Measurements from ENCODE around the gene PGAM5.

GRCh38 chr12:132731574-132731973 lies 20.9 kb downstream of the PGAM5 start:
- TF ChIP-seq, protein P1, sequence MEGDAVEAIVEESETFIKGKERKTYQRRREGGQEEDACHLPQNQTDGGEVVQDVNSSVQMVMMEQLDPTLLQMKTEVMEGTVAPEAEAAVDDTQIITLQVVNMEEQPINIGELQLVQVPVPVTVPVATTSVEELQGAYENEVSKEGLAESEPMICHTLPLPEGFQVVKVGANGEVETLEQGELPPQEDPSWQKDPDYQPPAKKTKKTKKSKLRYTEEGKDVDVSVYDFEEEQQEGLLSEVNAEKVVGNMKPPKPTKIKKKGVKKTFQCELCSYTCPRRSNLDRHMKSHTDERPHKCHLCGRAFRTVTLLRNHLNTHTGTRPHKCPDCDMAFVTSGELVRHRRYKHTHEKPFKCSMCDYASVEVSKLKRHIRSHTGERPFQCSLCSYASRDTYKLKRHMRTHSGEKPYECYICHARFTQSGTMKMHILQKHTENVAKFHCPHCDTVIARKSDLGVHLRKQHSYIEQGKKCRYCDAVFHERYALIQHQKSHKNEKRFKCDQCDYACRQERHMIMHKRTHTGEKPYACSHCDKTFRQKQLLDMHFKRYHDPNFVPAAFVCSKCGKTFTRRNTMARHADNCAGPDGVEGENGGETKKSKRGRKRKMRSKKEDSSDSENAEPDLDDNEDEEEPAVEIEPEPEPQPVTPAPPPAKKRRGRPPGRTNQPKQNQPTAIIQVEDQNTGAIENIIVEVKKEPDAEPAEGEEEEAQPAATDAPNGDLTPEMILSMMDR (IDR thresholded peaks at IDR 0.05 in 2 of 3, conservative IDR thresholded peaks at IDR 0.05 in 1 of 3; ENCODE audit: insufficient read depth in 2 of 3, low read depth in 1 of 3, low read length in 3 of 3): no peak
- TF ChIP-seq CEBPB (tag; IDR thresholded peaks at IDR 0.05): no peak
- no peak for TF ChIP-seq EZH2 (IDR thresholded peaks at IDR 0.05; ENCODE audit: borderline replicate concordance, low read depth, low read length)
- TF ChIP-seq CCAR2 (IDR thresholded peaks at IDR 0.05; ENCODE audit: low read depth, low read length): no peak
- TF ChIP-seq, protein P2, sequence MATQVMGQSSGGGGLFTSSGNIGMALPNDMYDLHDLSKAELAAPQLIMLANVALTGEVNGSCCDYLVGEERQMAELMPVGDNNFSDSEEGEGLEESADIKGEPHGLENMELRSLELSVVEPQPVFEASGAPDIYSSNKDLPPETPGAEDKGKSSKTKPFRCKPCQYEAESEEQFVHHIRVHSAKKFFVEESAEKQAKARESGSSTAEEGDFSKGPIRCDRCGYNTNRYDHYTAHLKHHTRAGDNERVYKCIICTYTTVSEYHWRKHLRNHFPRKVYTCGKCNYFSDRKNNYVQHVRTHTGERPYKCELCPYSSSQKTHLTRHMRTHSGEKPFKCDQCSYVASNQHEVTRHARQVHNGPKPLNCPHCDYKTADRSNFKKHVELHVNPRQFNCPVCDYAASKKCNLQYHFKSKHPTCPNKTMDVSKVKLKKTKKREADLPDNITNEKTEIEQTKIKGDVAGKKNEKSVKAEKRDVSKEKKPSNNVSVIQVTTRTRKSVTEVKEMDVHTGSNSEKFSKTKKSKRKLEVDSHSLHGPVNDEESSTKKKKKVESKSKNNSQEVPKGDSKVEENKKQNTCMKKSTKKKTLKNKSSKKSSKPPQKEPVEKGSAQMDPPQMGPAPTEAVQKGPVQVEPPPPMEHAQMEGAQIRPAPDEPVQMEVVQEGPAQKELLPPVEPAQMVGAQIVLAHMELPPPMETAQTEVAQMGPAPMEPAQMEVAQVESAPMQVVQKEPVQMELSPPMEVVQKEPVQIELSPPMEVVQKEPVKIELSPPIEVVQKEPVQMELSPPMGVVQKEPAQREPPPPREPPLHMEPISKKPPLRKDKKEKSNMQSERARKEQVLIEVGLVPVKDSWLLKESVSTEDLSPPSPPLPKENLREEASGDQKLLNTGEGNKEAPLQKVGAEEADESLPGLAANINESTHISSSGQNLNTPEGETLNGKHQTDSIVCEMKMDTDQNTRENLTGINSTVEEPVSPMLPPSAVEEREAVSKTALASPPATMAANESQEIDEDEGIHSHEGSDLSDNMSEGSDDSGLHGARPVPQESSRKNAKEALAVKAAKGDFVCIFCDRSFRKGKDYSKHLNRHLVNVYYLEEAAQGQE (IDR thresholded peaks at IDR 0.05; ENCODE audit: borderline replicate concordance): no peak
- TF ChIP-seq, protein P2 (CRISPR knock-in tag; IDR thresholded peaks at IDR 0.05; ENCODE audit: low read depth): no peak
- TF ChIP-seq HCFC1 (IDR thresholded peaks at IDR 0.05; ENCODE audit: low read depth, low read length): no peak
- no peak for TF ChIP-seq ZNF184 (CRISPR knock-in tag; IDR thresholded peaks at IDR 0.05)
- no peak for TF ChIP-seq ZC3H4 (CRISPR knock-in tag; IDR thresholded peaks at IDR 0.05; ENCODE audit: borderline replicate concordance)
- no peak for TF ChIP-seq RAD21 (CRISPR knock-in tag; conservative IDR thresholded peaks at IDR 0.05 in 1 of 2, IDR thresholded peaks at IDR 0.05 in 1 of 2)
- no peak for TF ChIP-seq TBL1XR1 (IDR thresholded peaks at IDR 0.05; ENCODE audit: low read length in 2 of 2)
- no peak for TF ChIP-seq RNF219 (CRISPR knock-in tag; IDR thresholded peaks at IDR 0.05)
